Brain microvascular endothelial cell (primary cell): ENCODE measurements around the gene GATA3.

Experiments
- DNase-seq: peaks from one replicate; pipeline ENCODE4 v3.0.0-alpha.2; 2020
- H3K27ac ChIP-seq: fragments of 250-450 bp; sonication (Bioruptor Pico); 2 replicates; pipeline ENCODE4 v1.5.1; 2020; ENCODE audit warnings: mild to moderate bottlenecking, moderate library complexity
- H3K27me3 ChIP-seq: fragments of 250-450 bp; sonication (Bioruptor Pico); replicated peaks from 2 replicates; pipeline ENCODE4 v1.5.1; 2020; ENCODE audit warnings: mild to moderate bottlenecking
- H3K36me3 ChIP-seq: fragments of 250-450 bp; sonication (Bioruptor Pico); replicated peaks from 2 replicates; pipeline ENCODE4 v1.5.1; 2020; ENCODE audit warnings: mild to moderate bottlenecking
- H3K4me3 ChIP-seq: 2 replicates; pipeline ENCODE4 v1.5.1; 2011; ENCODE audit warnings: low read depth, mild to moderate bottlenecking, control low read depth, low read length, moderate library complexity
- CTCF ChIP-seq: IDR thresholded peaks from 2 replicates; pipeline ENCODE4 v1.5.1; 2011; ENCODE audit warnings: low read depth, mild to moderate bottlenecking, moderate library complexity, low read length, control low read depth, inconsistent platforms; ENCODE audit errors: missing control alignments
- in situ Hi-C: cut with HindIII; loops from 2 replicates; pipeline ENCODE4 v1.10.0; 2017; ENCODE audit warnings: low sequenced_read_pairs, low pct_ligation_motif_present

GATA3 gene

GRCh38 chr10:8041284-8041991, 13.1 kb upstream of the GATA3 start:
- H3K4me3 ChIP-seq, result no peak overlapping the region
- no peaks in the 10 kb centered on the region for H3K36me3 ChIP-seq
- peaks cover 94% of the 10 kb centered on the region for H3K27me3 ChIP-seq
- no peak for DNase-seq
- TF ChIP-seq CTCF, result no peak
- in situ Hi-C loops, result no loop called here
- H3K27ac ChIP-seq, result no peak overlapping the region

- no peak for TF ChIP-seq CTCF
- no peak overlapping the region for H3K27ac ChIP-seq
- in situ Hi-C loops, result no loop called here
- no peak for DNase-seq
- H3K27me3 ChIP-seq, result peaks cover 94% of the 10 kb centered on the region
- no peak overlapping the region for H3K4me3 ChIP-seq
- H3K36me3 ChIP-seq, result no peaks in the 10 kb centered on the region
Measured at GRCh38 chr10:8041992-8042720, 12.3 kb upstream of the GATA3 start.

- peaks cover 96% of the 10 kb centered on the region for H3K27me3 ChIP-seq
- no peak overlapping the region for H3K4me3 ChIP-seq
- no peak for DNase-seq
- in situ Hi-C loops, result no loop called here
- TF ChIP-seq CTCF, result no peak
- H3K36me3 ChIP-seq, result no peaks in the 10 kb centered on the region
- H3K27ac ChIP-seq, result no peak overlapping the region
Measured at GRCh38 chr10:8042721-8043568, 11.5 kb upstream of the GATA3 start.

- Histone ChIP-seq H3K27me3 (peaks cover 95% of the 10 kb centered on the region), H3K4me3 (no peak overlapping the region), H3K27ac (no peak overlapping the region), H3K36me3 (no peaks in the 10 kb centered on the region)
- no peak for DNase-seq
- peak; percentile 20 for TF ChIP-seq CTCF
- in situ Hi-C loops, result no loop called here
Measured at GRCh38 chr10:8043569-8044306, 10.8 kb upstream of the GATA3 start.

- H3K36me3 ChIP-seq, result no peaks in the 10 kb centered on the region
- H3K4me3 ChIP-seq, result no peak overlapping the region
- no peak for DNase-seq
- no peak overlapping the region for H3K27ac ChIP-seq
- no peak for TF ChIP-seq CTCF
- H3K27me3 ChIP-seq, result peaks cover 93% of the 10 kb centered on the region
- in situ Hi-C loops, result no loop called here
Measured at GRCh38 chr10:8044331-8044907, 10.1 kb upstream of the GATA3 start.
